ENCODE measurements around the gene LTA. TPM values are rescaled to one million over a fixed set of nuclear protein-coding genes. Genes with fewer than 3 reads are reported as not detected.

Gene LTA
- total RNA-seq, 1 donor from 2014 or later: 1.9 TPM

DNA sequence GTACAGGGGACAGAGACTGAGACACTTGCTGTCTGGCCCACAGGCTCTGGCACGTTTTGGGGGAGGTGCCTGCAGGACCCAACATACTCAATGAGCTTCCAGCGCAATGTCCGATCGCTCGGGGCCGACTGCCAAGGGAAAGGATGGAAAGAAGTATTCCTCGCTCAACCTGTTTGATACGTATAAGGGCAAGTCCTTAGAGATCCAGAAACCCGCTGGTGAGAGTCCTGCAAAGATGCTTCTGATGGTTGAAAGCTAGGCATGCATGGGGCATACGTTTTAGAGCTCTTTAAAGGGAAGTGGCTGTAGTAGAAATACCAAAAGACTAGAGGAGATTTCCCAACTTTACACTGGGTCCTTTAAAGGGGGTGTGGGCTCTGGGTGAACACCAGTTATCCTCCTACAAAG lies 50.6 kb downstream of the LTA start:
- DNase-seq (ENCODE audit: low spot score): no peak

Other genes starting within 250 kb of the LTA start
- 1,432 TPM for gene HLA-B, start 215.1 kb upstream of the LTA start, total RNA-seq
- 31.7 TPM for gene MICA, start 168.7 kb upstream of the LTA start, total RNA-seq
- gene MICB, start 74.1 kb upstream of the LTA start, total RNA-seq: 2.7 TPM
- not detected for gene MCCD1, start 43.3 kb upstream of the LTA start, total RNA-seq
- gene DDX39B, start 30.3 kb upstream of the LTA start, total RNA-seq: 246 TPM
- gene ATP6V1G2, start 25.7 kb upstream of the LTA start, total RNA-seq: 4.1 TPM
- gene NFKBIL1, start 24.7 kb upstream of the LTA start, total RNA-seq: 27.7 TPM
- gene TNF, start 3.3 kb downstream of the LTA start, total RNA-seq: 6.6 TPM
- gene LTB, start 10.1 kb downstream of the LTA start, total RNA-seq: 4.9 TPM
- gene LST1, start 14.0 kb downstream of the LTA start, total RNA-seq: 18.4 TPM
- gene NCR3, start 20.7 kb downstream of the LTA start, total RNA-seq: not detected
- 26.8 TPM for gene AIF1, start 42.9 kb downstream of the LTA start, total RNA-seq
- gene PRRC2A, start 48.4 kb downstream of the LTA start, total RNA-seq: 162 TPM
- gene BAG6, start 80.4 kb downstream of the LTA start, total RNA-seq: 288 TPM
- 2.2 TPM for gene APOM, start 83.6 kb downstream of the LTA start, total RNA-seq
- 30.5 TPM for gene C6orf47, start 88.5 kb downstream of the LTA start, total RNA-seq
- 18.7 TPM for gene GPANK1, start 92.7 kb downstream of the LTA start, total RNA-seq
- gene CSNK2B, start 93.8 kb downstream of the LTA start, total RNA-seq: 108 TPM
- 8.1 TPM for gene LY6G5B, start 97.7 kb downstream of the LTA start, total RNA-seq
- gene LY6G5C, start 108.8 kb downstream of the LTA start, total RNA-seq: 5.2 TPM
- 103 TPM for gene ABHD16A, start 131.0 kb downstream of the LTA start, total RNA-seq
- not detected for gene LY6G6F, start 134.6 kb downstream of the LTA start, total RNA-seq
- gene LY6G6D, start 143.1 kb downstream of the LTA start, total RNA-seq: not detected
- gene LY6G6C, start 149.5 kb downstream of the LTA start, total RNA-seq: not detected
- 0.37 TPM for gene MPIG6B, start 151.1 kb downstream of the LTA start, total RNA-seq
- gene DDAH2, start 157.0 kb downstream of the LTA start, total RNA-seq: 130 TPM
- gene CLIC1, start 164.2 kb downstream of the LTA start, total RNA-seq: 394 TPM
- gene MSH5, start 167.7 kb downstream of the LTA start, total RNA-seq: 19.7 TPM
- gene SAPCD1, start 190.4 kb downstream of the LTA start, total RNA-seq: 2.7 TPM
- 18.5 TPM for gene VWA7, start 205.0 kb downstream of the LTA start, total RNA-seq
- gene VARS1, start 223.5 kb downstream of the LTA start, total RNA-seq: 49.7 TPM
- gene LSM2, start 234.7 kb downstream of the LTA start, total RNA-seq: 32.5 TPM
- 2.8 TPM for gene HSPA1L, start 243.0 kb downstream of the LTA start, total RNA-seq
- 347 TPM for gene HSPA1A, start 243.3 kb downstream of the LTA start, total RNA-seq

All from mucosa of gallbladder (tissue), 1 donor.